Activated B cell treated with CpG ODN at 0.5 μM for 24 hours (primary cell): ENCODE data around the gene RAB6C. TPM values are rescaled to one million over a fixed set of nuclear protein-coding genes. Genes with fewer than 3 reads are reported as not detected.
"Not testable (repeated sequence)": the region's sequence is repeated elsewhere in the genome, so short reads cannot be mapped to it uniquely, and the experiment has no call there.

Experiments
- ATAC-seq: fragments of 200-7000 bp; cut with Tn5 transposase; one replicate; pipeline ENCODE4 v1.10.0; 2021; ENCODE audit warnings: low read depth, mild to moderate bottlenecking, moderate library complexity
- CTCF ChIA-PET: fragments of 350-600 bp; sonication (Branson Sonifier 250); formaldehyde crosslinking; loops from one replicate; lab custom pipeline; 2021; ENCODE audit warnings: antibody characterized with exemption; lab: Charles Lee
- POLR2A ChIA-PET: fragments of 350-600 bp; sonication (Branson Sonifier 250); formaldehyde crosslinking; loops from one replicate; lab custom pipeline; 2021; ENCODE audit warnings: antibody characterized with exemption; lab: Charles Lee
- DNase-seq: peaks from one replicate; pipeline ENCODE4 v3.0.0; 2022
- H3K27ac Mint-ChIP-seq: one replicate; pipeline ENCODE4 v1.8.0; 2020; ENCODE audit warnings: mixed read lengths
- H3K27me3 Mint-ChIP-seq: one replicate; pipeline ENCODE4 v1.8.0; 2021; ENCODE audit warnings: mixed read lengths
- H3K36me3 Mint-ChIP-seq: one replicate; pipeline ENCODE4 v1.8.0; 2021; ENCODE audit warnings: low read depth, mixed read lengths
- H3K4me1 Mint-ChIP-seq: one replicate; pipeline ENCODE4 v1.8.0; 2021; ENCODE audit warnings: mixed read lengths
- H3K4me3 Mint-ChIP-seq: one replicate; pipeline ENCODE4 v1.8.0; 2020; ENCODE audit warnings: mild to moderate bottlenecking, mixed read lengths
- H3K9me3 Mint-ChIP-seq: one replicate; pipeline ENCODE4 v1.8.0; 2020; ENCODE audit warnings: mixed read lengths
- CTCF ChIP-seq: fragments of 200-600 bp; IDR thresholded peaks from one replicate; pipeline ENCODE4 v1.8.0; 2022; ENCODE audit warnings: antibody characterized with exemption, mild to moderate bottlenecking
- intact Hi-C: fragments of 100-400 bp; cut with micrococcal nuclease; formaldehyde crosslinking; loops from one replicate; pipeline ENCODE4 v1.15.1; 2024
- total RNA-seq: library from RNA; stranded (reverse); gene quantifications from 2 replicates; pipeline ENCODE4 v1.2.3, GENCODE V29; 2022

The RAB6C gene
- total RNA-seq, 1 donor from 2014 or later, result not detected

DNA sequence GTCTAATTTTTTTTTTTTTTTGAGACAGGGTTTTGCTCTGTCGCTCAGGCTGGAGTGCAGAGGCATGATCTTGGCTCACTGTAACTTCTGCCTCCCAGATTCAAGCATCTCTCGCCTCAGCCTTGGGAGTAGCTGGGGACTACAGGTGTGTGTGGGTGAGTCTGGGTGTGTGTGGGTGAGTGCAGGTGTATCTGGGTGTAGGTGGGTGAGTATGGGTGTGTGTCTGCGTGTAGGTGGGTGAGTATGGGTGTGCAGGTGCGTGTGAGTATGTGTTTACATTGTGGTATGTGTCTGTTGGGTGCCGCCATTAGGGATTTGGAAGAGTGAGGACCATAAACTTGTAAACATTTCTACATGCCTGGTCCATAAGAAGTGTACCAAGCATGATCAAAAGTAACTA is 1.5 kb upstream of the RAB6C start:
- intact Hi-C loops, result no loop called here
- ChIA-PET POLR2A (no interaction called here), CTCF (no interaction called here)
- H3K4me3 Mint-ChIP-seq, result no peak overlapping the region
- no peaks in the 10 kb centered on the region for H3K36me3 Mint-ChIP-seq
- peaks cover 23% of the 10 kb centered on the region for H3K27me3 Mint-ChIP-seq
- DNase-seq, result no peak
- no peak overlapping the region for H3K27ac Mint-ChIP-seq
- H3K9me3 Mint-ChIP-seq, result peaks cover 2% of the 10 kb centered on the region
- ATAC-seq, result no peak
- no peak for TF ChIP-seq CTCF
- H3K4me1 Mint-ChIP-seq, result peaks cover 8% of the 10 kb centered on the region

DNA sequence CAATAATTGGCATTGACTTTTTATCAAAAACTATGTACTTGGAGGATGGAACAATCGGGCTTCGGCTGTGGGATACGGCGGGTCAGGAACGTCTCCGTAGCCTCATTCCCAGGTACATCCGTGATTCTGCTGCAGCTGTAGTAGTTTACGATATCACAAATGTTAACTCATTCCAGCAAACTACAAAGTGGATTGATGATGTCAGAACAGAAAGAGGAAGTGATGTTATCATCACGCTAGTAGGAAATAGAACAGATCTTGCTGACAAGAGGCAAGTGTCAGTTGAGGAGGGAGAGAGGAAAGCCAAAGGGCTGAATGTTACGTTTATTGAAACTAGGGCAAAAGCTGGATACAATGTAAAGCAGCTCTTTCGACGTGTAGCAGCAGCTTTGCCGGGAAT is 780 bp downstream of the RAB6C start:
- intact Hi-C loops, H3K36me3 Mint-ChIP-seq, POLR2A ChIA-PET, H3K27ac Mint-ChIP-seq, H3K4me1 Mint-ChIP-seq, CTCF ChIA-PET, ATAC-seq, H3K9me3 Mint-ChIP-seq, DNase-seq: not testable (repeated sequence)
- peaks cover 26% of the 10 kb centered on the region for H3K27me3 Mint-ChIP-seq
- peak overlapping the region; percentile 8 for H3K4me3 Mint-ChIP-seq

- H3K27me3 Mint-ChIP-seq, result peaks cover 29% of the 10 kb centered on the region
- POLR2A ChIA-PET, ATAC-seq: not testable (repeated sequence)
Observed at GRCh38 chr2:129981689-129982088, 2.2 kb downstream of the RAB6C start.

GRCh38 chr2:129984426-129984825 is 5.0 kb downstream of the RAB6C start:
- no peak overlapping the region for H3K27ac Mint-ChIP-seq
- ChIA-PET POLR2A (no interaction called here), CTCF (no interaction called here)
- no peaks in the 10 kb centered on the region for H3K36me3 Mint-ChIP-seq
- H3K4me3 Mint-ChIP-seq, result no peak overlapping the region
- peaks cover 23% of the 10 kb centered on the region for H3K27me3 Mint-ChIP-seq
- intact Hi-C loops, result no loop called here
- no peak for TF ChIP-seq CTCF
- ATAC-seq (no peak), DNase-seq (no peak)
- peaks cover 5% of the 10 kb centered on the region for H3K4me1 Mint-ChIP-seq
- H3K9me3 Mint-ChIP-seq, result no peaks in the 10 kb centered on the region

More at GRCh38 chr2:129981689-129982088, 2.2 kb downstream of the RAB6C start:
- H3K36me3 Mint-ChIP-seq, H3K4me1 Mint-ChIP-seq, H3K27ac Mint-ChIP-seq, CTCF ChIA-PET, DNase-seq, H3K4me3 Mint-ChIP-seq, intact Hi-C loops, H3K9me3 Mint-ChIP-seq: not testable (repeated sequence)

GRCh38 chr2:129992415-129993006 is 13.0 kb downstream of the RAB6C start:
- intact Hi-C loops, H3K9me3 Mint-ChIP-seq, DNase-seq, H3K36me3 Mint-ChIP-seq, POLR2A ChIA-PET, ATAC-seq, H3K4me1 Mint-ChIP-seq, CTCF ChIA-PET, H3K27ac Mint-ChIP-seq, H3K4me3 Mint-ChIP-seq: not testable (repeated sequence)
- H3K27me3 Mint-ChIP-seq, result peaks cover 44% of the 10 kb centered on the region

GRCh38 chr2:129993151-129993550 is 13.7 kb downstream of the RAB6C start:
- peaks cover 41% of the 10 kb centered on the region for H3K27me3 Mint-ChIP-seq
- H3K27ac Mint-ChIP-seq, H3K4me3 Mint-ChIP-seq, POLR2A ChIA-PET, H3K4me1 Mint-ChIP-seq, H3K9me3 Mint-ChIP-seq, H3K36me3 Mint-ChIP-seq, CTCF ChIA-PET, intact Hi-C loops, ATAC-seq, DNase-seq: not testable (repeated sequence)

DNA sequence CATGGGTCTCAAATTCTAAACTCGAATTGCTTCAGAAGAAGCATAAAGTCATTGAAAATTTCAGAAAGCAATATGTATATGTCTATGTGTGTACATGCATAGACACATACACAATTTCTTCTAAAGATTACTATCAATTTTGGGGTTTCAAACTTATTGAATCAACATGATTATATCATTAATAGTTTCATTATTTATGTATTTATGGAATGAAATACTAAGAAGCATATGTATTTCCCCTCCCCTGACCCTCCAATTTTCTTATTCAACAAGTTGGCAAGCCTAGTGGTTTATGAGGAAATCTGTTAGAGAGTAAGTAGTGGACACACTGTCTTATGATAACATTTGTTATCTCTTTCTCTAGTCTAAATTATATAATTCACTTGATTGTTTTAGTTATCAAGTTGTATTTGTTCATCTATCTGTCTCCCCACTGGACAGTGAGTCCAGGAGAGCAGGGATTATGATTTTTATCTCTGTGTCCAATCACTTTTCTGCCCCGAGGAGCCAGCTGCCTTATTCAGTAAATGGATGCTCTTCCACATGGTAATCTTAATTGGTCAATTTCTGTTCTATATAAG is 17.3 kb downstream of the RAB6C start:
- DNase-seq, ATAC-seq, CTCF ChIA-PET, POLR2A ChIA-PET, intact Hi-C loops, H3K4me3 Mint-ChIP-seq, H3K4me1 Mint-ChIP-seq, H3K27ac Mint-ChIP-seq, H3K36me3 Mint-ChIP-seq, H3K9me3 Mint-ChIP-seq: not testable (repeated sequence)
- H3K27me3 Mint-ChIP-seq, result peaks cover 29% of the 10 kb centered on the region

- H3K4me3 Mint-ChIP-seq, POLR2A ChIA-PET, CTCF ChIA-PET, intact Hi-C loops, H3K4me1 Mint-ChIP-seq, ATAC-seq, H3K36me3 Mint-ChIP-seq, H3K9me3 Mint-ChIP-seq, DNase-seq, H3K27ac Mint-ChIP-seq: not testable (repeated sequence)
- peaks cover 23% of the 10 kb centered on the region for H3K27me3 Mint-ChIP-seq
Observed at GRCh38 chr2:129998771-129999170, 19.3 kb downstream of the RAB6C start.

GRCh38 chr2:130005862-130006261 is 26.4 kb downstream of the RAB6C start:
- H3K4me3 Mint-ChIP-seq, CTCF ChIA-PET, H3K36me3 Mint-ChIP-seq, H3K4me1 Mint-ChIP-seq, intact Hi-C loops, POLR2A ChIA-PET, H3K27ac Mint-ChIP-seq, H3K9me3 Mint-ChIP-seq, ATAC-seq, DNase-seq: not testable (repeated sequence)
- H3K27me3 Mint-ChIP-seq, result peaks cover 17% of the 10 kb centered on the region

DNA sequence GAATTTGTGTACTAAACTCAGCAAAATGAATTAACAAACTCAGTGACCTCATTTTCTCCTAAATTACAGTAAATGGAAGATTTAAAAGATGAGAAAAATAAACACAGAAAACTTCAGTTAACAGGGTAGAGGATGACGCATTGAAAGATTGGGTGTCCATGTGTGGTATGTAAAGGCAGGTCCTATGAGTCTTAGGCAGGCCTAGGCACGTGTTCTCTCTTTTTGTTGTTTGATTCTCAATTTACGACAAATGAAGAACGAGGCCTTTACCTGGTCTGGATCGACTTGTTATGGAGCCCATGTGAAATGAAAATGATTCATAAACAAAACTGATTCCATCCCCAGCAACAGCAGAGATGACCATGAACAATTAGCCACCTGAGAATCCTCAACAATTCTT is 37.2 kb downstream of the RAB6C start:
- H3K27ac Mint-ChIP-seq, DNase-seq, H3K9me3 Mint-ChIP-seq, POLR2A ChIA-PET, H3K36me3 Mint-ChIP-seq, CTCF ChIA-PET, ATAC-seq, H3K27me3 Mint-ChIP-seq, H3K4me1 Mint-ChIP-seq, intact Hi-C loops, H3K4me3 Mint-ChIP-seq: not testable (repeated sequence)
